HCT116 (cell line): ENCODE data around the gene SIVA1. TPM values are rescaled to one million over a fixed set of nuclear protein-coding genes. Genes with fewer than 3 reads are reported as not detected.

ENCODE experiments used
- ATAC-seq: fragments of 200-7000 bp; cut with Tn5 transposase; 2 replicates; pipeline ENCODE4 v1.9.1; 2020; ENCODE audit warnings: mild to moderate bottlenecking, moderate library complexity
- BruUV-seq: library from RNA; stranded (reverse); fragments of 400-500 nt; replicated peaks from 2 replicates; lab custom pipeline; 2021; lab: Mats Ljungman, UMichigan
- CTCF ChIA-PET: fragments of 300-600 bp; sonication (Branson Sonifier 250); formaldehyde crosslinking; loops from one replicate; lab custom pipeline; 2021; ENCODE audit warnings: antibody characterized with exemption; lab: Charles Lee
- POLR2A ChIA-PET: fragments of 300-600, 350-600 bp; sonication (Branson Sonifier 250); formaldehyde crosslinking; loops from one replicate; lab custom pipeline; 2021; ENCODE audit warnings: antibody characterized with exemption; lab: Charles Lee
- RAD21 ChIA-PET, 2 experiments: fragments of 300-600 bp; sonication (Branson Sonifier 250); formaldehyde crosslinking; loops; one replicate each; lab custom pipeline; 2023; ENCODE audit warnings: low total read pairs in 2 of 2; ENCODE audit not compliant: uncharacterized antibody in 2 of 2, unreplicated experiment in 2 of 2, low non-redundant PET in 1 of 2; lab: Charles Lee
- DNase-seq: peaks from one replicate; pipeline ENCODE4 v3.0.0-alpha.2; 2010; ENCODE audit warnings: low read depth, low spot score
- H2AFZ ChIP-seq: fragments of 200-600 bp; shearing (Covaris generic), sonication (generic); 2 replicates; pipeline ENCODE4 v1.6.1; 2017; ENCODE audit warnings: low read depth, mixed run types, mixed read lengths, antibody characterized with exemption, low read length; ENCODE audit not compliant: poor library complexity, severe bottlenecking
- H3K27ac ChIP-seq: 2 replicates; pipeline ENCODE4 v1.5.1; 2012; ENCODE audit warnings: low read depth, low read length
- H3K27me3 ChIP-seq: fragments of 200-600 bp; sonication (generic); 2 replicates; pipeline ENCODE4 v1.6.1; 2016; ENCODE audit warnings: mixed run types, low read length, mixed read lengths; ENCODE audit not compliant: insufficient read depth
- H3K36me3 ChIP-seq, 2 experiments: fragments of 200-500 bp in 1 of 2; fragments of 200-600 bp in 1 of 2; sonication (Bioruptor generic) in 1 of 2; sonication (generic) in 1 of 2; 2 replicates each; pipeline versions ENCODE4 v1.5.1 to v1.6.1; 2014 to 2016; ENCODE audit warnings: low read length in 2 of 2, inconsistent platforms in 1 of 2, mixed read lengths in 1 of 2, mixed run types in 1 of 2; ENCODE audit not compliant: insufficient read depth in 2 of 2, control insufficient read depth in 1 of 2
- H3K4me1 ChIP-seq, 2 experiments: fragments of 200-600 bp in 1 of 2; sonication (generic) in 1 of 2; 2 replicates each; pipeline versions ENCODE4 v1.5.1 to v1.6.1; 2012 to 2017; ENCODE audit warnings: low read length in 2 of 2, inconsistent platforms in 1 of 2, mild to moderate bottlenecking in 1 of 2, mixed read lengths in 1 of 2, mixed run types in 1 of 2, moderate library complexity in 1 of 2; ENCODE audit not compliant: insufficient read depth in 2 of 2, control insufficient read depth in 1 of 2
- H3K4me2 ChIP-seq: fragments of 200-600 bp; sonication (generic); 2 replicates; pipeline ENCODE4 v1.6.1; 2017; ENCODE audit warnings: mixed run types, low read length, mixed read lengths
- H3K4me3 ChIP-seq, 2 experiments: fragments of 200-600 bp in 1 of 2; sonication (generic) in 1 of 2; replicated peaks in 1 of 2; 2 replicates each; pipeline ENCODE4 v1.5.1; 2011 to 2016; ENCODE audit warnings: low read length in 2 of 2, control low read depth in 1 of 2, low read depth in 1 of 2, mild to moderate bottlenecking in 1 of 2, mixed read lengths in 1 of 2, mixed run types in 1 of 2
- H3K79me2 ChIP-seq: fragments of 200-600 bp; sonication (generic); 2 replicates; pipeline ENCODE4 v1.6.1; 2017; ENCODE audit warnings: mild to moderate bottlenecking, mixed run types, low read length, moderate library complexity, mixed read lengths; ENCODE audit not compliant: insufficient read depth
- H3K9ac ChIP-seq: fragments of 200-600 bp; sonication (generic); 2 replicates; pipeline ENCODE4 v1.6.1; 2016; ENCODE audit warnings: low read length, mixed read lengths
- H3K9me2 ChIP-seq: fragments of 200-600 bp; sonication (generic), shearing (Covaris generic); 2 replicates; pipeline ENCODE4 v1.6.1; 2017; ENCODE audit warnings: mixed run types, mild to moderate bottlenecking, moderate library complexity; ENCODE audit not compliant: insufficient read depth
- H3K9me3 ChIP-seq, 2 experiments: fragments of 200-500 bp in 1 of 2; fragments of 200-600 bp in 1 of 2; sonication (Bioruptor generic) in 1 of 2; sonication (generic) in 1 of 2; 2 replicates each; pipeline ENCODE4 v1.6.1; 2014 to 2017; ENCODE audit warnings: low read length in 2 of 2, mixed read lengths in 2 of 2, inconsistent platforms in 1 of 2, low read depth in 1 of 2, mild to moderate bottlenecking in 1 of 2, mixed run types in 1 of 2, moderate library complexity in 1 of 2; ENCODE audit not compliant: control insufficient read depth in 1 of 2, insufficient read depth in 1 of 2
- H4K20me1 ChIP-seq: fragments of 200-600 bp; sonication (generic), shearing (Covaris generic); 2 replicates; pipeline ENCODE4 v1.6.1; 2017; ENCODE audit warnings: mixed run types, mild to moderate bottlenecking, moderate library complexity; ENCODE audit not compliant: insufficient read depth
- CTCF ChIP-seq, 3 experiments: fragments of 200-600 bp in 1 of 3; sonication (generic) in 1 of 3; IDR thresholded peaks in 2 of 3; conservative IDR thresholded peaks in 1 of 3; 2 replicates each; pipeline ENCODE4 v1.5.1; 2012 to 2017; ENCODE audit warnings: low read depth in 2 of 3, low read length in 2 of 3, antibody characterized with exemption in 1 of 3, borderline replicate concordance in 1 of 3, control low read depth in 1 of 3, mild to moderate bottlenecking in 1 of 3, mixed read lengths in 1 of 3, mixed run types in 1 of 3, moderate library complexity in 1 of 3; ENCODE audit not compliant: insufficient read depth in 1 of 3
- JUND ChIP-seq: IDR thresholded peaks from 2 replicates; pipeline ENCODE4 v1.6.1; 2012
- ZBTB33 ChIP-seq: IDR thresholded peaks from 2 replicates; pipeline ENCODE4 v1.6.1; 2011; ENCODE audit warnings: mild to moderate bottlenecking, low read length, moderate library complexity; ENCODE audit not compliant: insufficient replicate concordance; ENCODE audit errors: extremely low read depth
- intact Hi-C: fragments of 100-400 bp; cut with micrococcal nuclease; formaldehyde crosslinking; loops from 2 replicates; pipeline ENCODE4 v1.10.0; 2022
- total RNA-seq: library from RNA; stranded (reverse); gene quantifications from one replicate; pipeline ENCODE4 v1.2.1, GENCODE V29; 2021; ENCODE audit not compliant: unreplicated experiment

Gene SIVA1
- total RNA-seq, 1 experiment from 2014 or later, result 141 TPM

GRCh38 chr14:104800015-104800770 lies 47.2 kb downstream of the SIVA1 start:
- RAD21 ChIA-PET, result interaction anchor here in 1 of 2 experiments (0.6 kb wide), 1 partner anchor 76 kb away, joined by 5 read pairs; no protein-coding TSS in a partner anchor
- DNase-seq, result no peak
- H3K9me2 ChIP-seq, result no peaks in the 10 kb centered on the region
- H3K9ac ChIP-seq, result 0 out of 2 replicates have a peak overlapping the region, but pooled peaks have one; percentile 11
- H3K27me3 ChIP-seq, result no peaks in the 10 kb centered on the region
- BruUV-seq, result no TSS peak
- H3K79me2 ChIP-seq, result no peaks in the 10 kb centered on the region
- peak; percentile 65 for ATAC-seq
- no peaks in the 10 kb centered on the region for H4K20me1 ChIP-seq
- CTCF ChIA-PET, result no interaction called here
- peak overlapping the region in 1 of 2 experiments; percentile 20; a peak in 1 of 4 replicates for H3K4me3 ChIP-seq
- peak overlapping the region; percentile 66; the same call in 1 of the 2 replicates for H3K27ac ChIP-seq
- H2AFZ ChIP-seq, result no peak overlapping the region
- H3K4me2 ChIP-seq, result peak overlapping the region; percentile 51
- H3K4me1 ChIP-seq, result peaks cover 31 to 52% of the 10 kb centered on the region in 2 experiments
- H3K9me3 ChIP-seq, result no peaks in the 10 kb centered on the region
- no peaks in the 10 kb centered on the region for H3K36me3 ChIP-seq
- no peak for TF ChIP-seq JUND
- TF ChIP-seq ZBTB33, result peak; percentile 13
- TF ChIP-seq CTCF (IDR thresholded peaks at IDR 0.05 in 2 of 3, conservative IDR thresholded peaks at IDR 0.05 in 1 of 3; ENCODE audit: borderline replicate concordance in 1 of 3, insufficient read depth in 1 of 3, low read depth in 2 of 3, low read length in 2 of 3), result peak in 2 of 3 experiments; percentile 25 to 28; a peak in 2 of 6 replicates
- POLR2A ChIA-PET, result interaction anchor here (1.5 kb wide), 1 partner anchor 48 kb away, joined by 3 read pairs; the partner anchor contains the start of gene SIVA1
- intact Hi-C loops, result no loop called here
